DND-41 (cell line): ENCODE measurements around the gene NRXN3.

Source experiments
- CTCF ChIP-seq: IDR thresholded peaks from 2 replicates; pipeline ENCODE4 v1.5.1; 2012; ENCODE audit warnings: borderline replicate concordance, low read length, moderate library complexity, mild to moderate bottlenecking; ENCODE audit not compliant: poor library complexity, severe bottlenecking; ENCODE audit errors: extremely low read depth
- EZH2 ChIP-seq: IDR thresholded peaks from 3 replicates; pipeline ENCODE4 v1.6.1; 2012; ENCODE audit warnings: borderline replicate concordance, low read depth, mild to moderate bottlenecking, moderate library complexity, low read length, inconsistent platforms; ENCODE audit not compliant: severe bottlenecking

DNA sequence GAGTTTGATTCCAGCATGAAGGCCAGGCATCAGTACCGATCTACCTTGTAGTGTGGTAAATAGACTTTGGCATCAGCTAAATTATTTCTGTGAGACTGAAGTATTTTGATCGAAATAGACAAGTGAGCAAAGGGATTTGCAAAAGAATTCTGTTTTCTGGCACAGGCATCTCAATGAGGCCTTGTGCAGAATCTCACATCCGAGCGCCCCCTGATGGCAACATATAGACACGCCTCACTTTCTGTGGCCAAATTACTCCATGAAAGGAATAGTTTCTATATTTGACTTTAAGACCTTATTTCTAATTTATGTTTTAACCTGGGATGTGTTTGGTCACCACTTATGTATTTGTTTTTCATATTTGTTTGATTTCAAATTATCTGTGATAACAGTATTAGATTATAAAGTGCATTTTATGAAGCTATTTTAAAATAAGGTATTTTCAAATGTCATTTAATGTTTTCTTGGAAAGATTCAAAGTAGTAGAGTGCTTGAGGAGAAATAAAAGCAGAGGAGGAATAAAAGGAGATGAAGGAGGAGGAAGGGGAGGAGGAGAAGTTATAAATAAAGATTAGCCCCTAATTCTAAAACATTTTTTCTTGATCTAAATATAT is 731.9 kb downstream of the NRXN3 start:
- TF ChIP-seq CTCF (peak; percentile 61), EZH2 (no peak)
